ENCODE results near the gene ATP5ME.

GRCh38 chr4:710116-710515 is 36.0 kb upstream of the ATP5ME start:
- TF ChIP-seq, protein P1, sequence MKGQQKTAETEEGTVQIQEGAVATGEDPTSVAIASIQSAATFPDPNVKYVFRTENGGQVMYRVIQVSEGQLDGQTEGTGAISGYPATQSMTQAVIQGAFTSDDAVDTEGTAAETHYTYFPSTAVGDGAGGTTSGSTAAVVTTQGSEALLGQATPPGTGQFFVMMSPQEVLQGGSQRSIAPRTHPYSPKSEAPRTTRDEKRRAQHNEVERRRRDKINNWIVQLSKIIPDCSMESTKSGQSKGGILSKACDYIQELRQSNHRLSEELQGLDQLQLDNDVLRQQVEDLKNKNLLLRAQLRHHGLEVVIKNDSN (IDR thresholded peaks at IDR 0.05), result no peak
- TF ChIP-seq REST (IDR thresholded peaks at IDR 0.05; ENCODE audit: low read depth) (no peak), YY1 (IDR thresholded peaks at IDR 0.05; ENCODE audit: low read depth) (no peak), CREB1 (IDR thresholded peaks at IDR 0.05; ENCODE audit: low read depth) (no peak), TCF12 (IDR thresholded peaks at IDR 0.05; ENCODE audit: low read depth) (no peak), EP300 (IDR thresholded peaks at IDR 0.05; ENCODE audit: borderline replicate concordance) (no peak), CEBPB (IDR thresholded peaks at IDR 0.05) (no peak), MAX (IDR thresholded peaks at IDR 0.05) (no peak), ZBTB7A (IDR thresholded peaks at IDR 0.05; ENCODE audit: low read depth) (no peak), TEAD4 (IDR thresholded peaks at IDR 0.05) (no peak), RAD21 (IDR thresholded peaks at IDR 0.05; ENCODE audit: low read depth) (no peak), TAF1 (IDR thresholded peaks at IDR 0.05; ENCODE audit: low read depth) (no peak)

Data from Ishikawa (cell line).